Liver (tissue), 9 donors: Measurements from ENCODE around the gene CERT1. TPM values are rescaled to one million over a fixed set of nuclear protein-coding genes. Genes with fewer than 3 reads are reported as not detected.

Experiments
- DNase-seq: peaks from one replicate; pipeline ENCODE4 v3.0.0-alpha.2; 2017; ENCODE audit warnings: low spot score
- H3K27ac ChIP-seq, 2 donors: one replicate each; pipeline ENCODE4 v1.7.0; 2013; ENCODE audit warnings: inconsistent platforms in 2 of 2, low read length in 2 of 2, control low read depth in 1 of 2, low read depth in 1 of 2, mild to moderate bottlenecking in 1 of 2
- H3K27me3 ChIP-seq, 4 donors: one replicate each; pipeline versions ENCODE4 v1.6.1 to v1.7.0; 2013; ENCODE audit warnings: low read length in 3 of 4, inconsistent platforms in 1 of 4, mild to moderate bottlenecking in 1 of 4, moderate library complexity in 1 of 4; ENCODE audit not compliant: control insufficient read depth in 4 of 4, insufficient read depth in 4 of 4
- H3K36me3 ChIP-seq, 4 donors: one replicate each; pipeline versions ENCODE4 v1.6.1 to v1.7.0; 2013; ENCODE audit warnings: low read length in 3 of 4, mild to moderate bottlenecking in 3 of 4, low read depth in 1 of 4, moderate library complexity in 1 of 4; ENCODE audit not compliant: control insufficient read depth in 4 of 4, insufficient read depth in 3 of 4
- H3K4me1 ChIP-seq, 4 donors: one replicate each; pipeline versions ENCODE4 v1.6.1 to v1.7.0; 2013; ENCODE audit warnings: low read length in 3 of 4, mild to moderate bottlenecking in 3 of 4, moderate library complexity in 1 of 4; ENCODE audit not compliant: control insufficient read depth in 4 of 4, insufficient read depth in 4 of 4
- H3K4me3 ChIP-seq, 3 donors: one replicate each; pipeline versions ENCODE4 v1.6.1 to v1.7.0; 2013; ENCODE audit warnings: low read length in 3 of 3, control low read depth in 1 of 3, low read depth in 1 of 3, mild to moderate bottlenecking in 1 of 3
- H3K9ac ChIP-seq, 2 donors: one replicate each; pipeline ENCODE4 v1.7.0; 2013; ENCODE audit warnings: low read length in 2 of 2, mild to moderate bottlenecking in 2 of 2, moderate library complexity in 2 of 2, control low read depth in 1 of 2, low read depth in 1 of 2
- H3K9me3 ChIP-seq, 4 donors: one replicate each; pipeline versions ENCODE4 v1.6.1 to v1.7.0; 2013; ENCODE audit warnings: low read length in 3 of 4; ENCODE audit not compliant: control insufficient read depth in 4 of 4
- ATF3 ChIP-seq: IDR thresholded peaks from 2 replicates; pipeline ENCODE4 v1.6.1; 2016; ENCODE audit warnings: antibody characterized with exemption
- CTCF ChIP-seq: fragments of 150-350 bp; IDR thresholded peaks from 2 replicates; pipeline ENCODE4 v1.5.1; 2017; ENCODE audit warnings: improper control_type of control experiment, low read depth, low read length; ENCODE audit not compliant: missing input control
- EGR1 ChIP-seq, 2 donors: IDR thresholded peaks; 2 replicates each; pipeline ENCODE4 v1.6.1; 2016 to 2018; ENCODE audit warnings: antibody characterized with exemption in 2 of 2, low read depth in 2 of 2
- FOXA1 ChIP-seq: IDR thresholded peaks from 2 replicates; pipeline ENCODE4 v1.6.1; 2016; ENCODE audit warnings: antibody characterized with exemption
- FOXA2 ChIP-seq: IDR thresholded peaks from 2 replicates; pipeline ENCODE4 v1.6.1; 2016; ENCODE audit warnings: antibody characterized with exemption
- GABPA ChIP-seq, 2 donors: IDR thresholded peaks in 1 of 2; conservative IDR thresholded peaks in 1 of 2; 2 replicates each; pipeline ENCODE4 v1.6.1; 2016; ENCODE audit warnings: antibody characterized with exemption in 2 of 2, mild to moderate bottlenecking in 1 of 2, moderate library complexity in 1 of 2
- HNF4G ChIP-seq: IDR thresholded peaks from 2 replicates; pipeline ENCODE4 v1.6.1; 2016; ENCODE audit warnings: antibody characterized with exemption
- JUND ChIP-seq, 2 donors: IDR thresholded peaks; 2 replicates each; pipeline ENCODE4 v1.6.1; 2016; ENCODE audit warnings: antibody characterized with exemption in 2 of 2
- MAX ChIP-seq: IDR thresholded peaks from 2 replicates; pipeline ENCODE4 v1.6.1; 2016; ENCODE audit warnings: antibody characterized with exemption
- NR2F2 ChIP-seq: IDR thresholded peaks from 2 replicates; pipeline ENCODE4 v1.6.1; 2016; ENCODE audit warnings: antibody characterized with exemption
- RAD21 ChIP-seq, 2 donors: IDR thresholded peaks; 2 replicates each; pipeline ENCODE4 v1.6.1; 2016; ENCODE audit warnings: antibody characterized with exemption in 2 of 2, mild to moderate bottlenecking in 2 of 2
- REST ChIP-seq: IDR thresholded peaks from 2 replicates; pipeline ENCODE4 v1.6.1; 2016; ENCODE audit warnings: antibody characterized with exemption, mild to moderate bottlenecking
- RXRA ChIP-seq, 2 donors: IDR thresholded peaks; 2 replicates each; pipeline ENCODE4 v1.6.1; 2017 to 2018; ENCODE audit warnings: antibody characterized with exemption in 2 of 2, mild to moderate bottlenecking in 1 of 2
- SP1 ChIP-seq: IDR thresholded peaks from 2 replicates; pipeline ENCODE4 v1.6.1; 2018; ENCODE audit warnings: antibody characterized with exemption, mild to moderate bottlenecking
- ZBTB33 ChIP-seq: IDR thresholded peaks from 2 replicates; pipeline ENCODE4 v1.6.1; 2016; ENCODE audit warnings: antibody characterized with exemption
- WGBS: extraction: QIAGEN DNeasy Blood & Tissue Kit; methylation state at CpG from one replicate; pipeline ENCODE4 v1.1.7; 2013; 5-methylcytosine and 5-hydroxymethylcytosine counted together
- polyA plus RNA-seq, 2 donors: library from polyadenylated mRNA; stranded (reverse) in 1 of 2; unstranded in 1 of 2; fragments of 200-250 nt in 1 of 2; fragments of >200 nt in 1 of 2; fragmentation: Nextera tagmentation in 1 of 2; extraction: Ambion mirVana in 1 of 2; gene quantifications; one replicate each; pipeline versions ENCODE4 v1.2.1 to v1.2.3, GENCODE V29; 2013 to 2015
- total RNA-seq, 2 donors: library from RNA; depleted of rRNA; stranded (reverse); fragments of >200 nt; gene quantifications; one replicate each; pipeline ENCODE4 v1.2.3, GENCODE V29; 2014
- donor health status: healthy.
- donor health status: healthy.
- donor health status: healthy.
- donor health status: healthy.
- donor health status: healthy.

The CERT1 gene
- total and polyA plus RNA-seq, 4 donors = 11.4 to 25.1 (median 16.8) TPM

GRCh38 chr5:75363111-75363510 is 148.3 kb downstream of the CERT1 start:
- no peak overlapping the region for H3K27ac ChIP-seq
- no peak overlapping the region for H3K9ac ChIP-seq
- H3K4me1 ChIP-seq = peaks cover 0 to 27% (median 21%) of the 10 kb centered on the region in 4 donors
- TF ChIP-seq EGR1 (IDR thresholded peaks at IDR 0.05; ENCODE audit: low read depth in 2 of 2) (no peak), RAD21 (IDR thresholded peaks at IDR 0.05) (no peak), SP1 (no peak), FOXA1 (no peak), NR2F2 (no peak)
- 47% methylated on average over 5 of the region's 5 CpGs for WGBS
- no peaks in the 10 kb centered on the region for H3K27me3 ChIP-seq
- no peak overlapping the region for H3K4me3 ChIP-seq
- no peak for DNase-seq
- H3K36me3 ChIP-seq = peaks cover 2 to 34% (median 16%) of the 10 kb centered on the region in 4 donors
- no peaks in the 10 kb centered on the region for H3K9me3 ChIP-seq

- H3K9me3 ChIP-seq = no peaks in the 10 kb centered on the region
- H3K4me3 ChIP-seq = no peak overlapping the region
- TF ChIP-seq ATF3 = no peak
- TF ChIP-seq HNF4G = no peak
- TF ChIP-seq FOXA2 = no peak
- TF ChIP-seq CTCF = no peak
- TF ChIP-seq EGR1 (IDR thresholded peaks at IDR 0.05; ENCODE audit: low read depth in 2 of 2) = no peak
- TF ChIP-seq MAX = no peak
- no peak for TF ChIP-seq NR2F2
- no peak for TF ChIP-seq FOXA1
- no peak for TF ChIP-seq RXRA (IDR thresholded peaks at IDR 0.05)
- TF ChIP-seq REST = no peak
- no peak for TF ChIP-seq ZBTB33
- no peak for TF ChIP-seq JUND (IDR thresholded peaks at IDR 0.05)
- TF ChIP-seq GABPA (IDR thresholded peaks at IDR 0.05 in 1 of 2, conservative IDR thresholded peaks at IDR 0.05 in 1 of 2) = no peak
- H3K36me3 ChIP-seq = peaks cover 2 to 40% (median 19%) of the 10 kb centered on the region in 4 donors
- no peak overlapping the region for H3K27ac ChIP-seq
- WGBS = 97% methylated on average over 4 of the region's 4 CpGs
- no peak for DNase-seq
- peaks cover 0 to 27% (median 21%) of the 10 kb centered on the region in 4 donors for H3K4me1 ChIP-seq
- H3K27me3 ChIP-seq = no peaks in the 10 kb centered on the region
- H3K9ac ChIP-seq = no peak overlapping the region
Measured at GRCh38 chr5:75362474-75362975, 148.9 kb downstream of the CERT1 start.
